SK-N-SH treated with all-trans-retinoic acid at 6 μM for 48 hours (cell line): ENCODE data around the gene NFIB.

Experiments
- SNAI2 ChIP-seq: fragments of 250-450 bp; sonication (Bioruptor Pico); IDR thresholded peaks from 2 replicates; pipeline ENCODE4 v1.5.0; 2020; ENCODE audit warnings: mild to moderate bottlenecking, moderate library complexity
- ZFP30 ChIP-seq: fragments of 450-650 bp; formaldehyde crosslinking; IDR thresholded peaks from 2 replicates; pipeline ENCODE4 v1.5.0; 2022; ENCODE audit warnings: mild to moderate bottlenecking, moderate library complexity
- TF ChIP-seq, protein P1 (sequence below): fragments of 250-450 bp; sonication (Bioruptor Pico); IDR thresholded peaks from 2 replicates; pipeline ENCODE4 v1.5.0; 2020; ENCODE audit warnings: mild to moderate bottlenecking, moderate library complexity

DNA sequence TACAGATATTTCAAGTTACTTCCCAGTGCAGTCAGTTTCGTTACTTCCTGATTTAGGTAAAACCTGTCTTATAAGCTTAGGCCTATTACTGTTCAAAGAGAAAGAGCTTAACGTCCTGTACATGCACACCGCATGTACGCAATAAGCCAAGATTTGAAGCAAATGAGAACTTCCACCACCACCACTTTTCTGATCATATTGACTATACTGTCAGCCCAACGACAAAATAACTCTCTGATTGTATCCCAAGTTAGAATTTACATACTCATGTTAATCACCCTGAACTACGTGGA lies 5.1 kb downstream of the NFIB start:
- TF ChIP-seq ZFP30 (CRISPR knock-in tag): no peak
- TF ChIP-seq, protein P1, sequence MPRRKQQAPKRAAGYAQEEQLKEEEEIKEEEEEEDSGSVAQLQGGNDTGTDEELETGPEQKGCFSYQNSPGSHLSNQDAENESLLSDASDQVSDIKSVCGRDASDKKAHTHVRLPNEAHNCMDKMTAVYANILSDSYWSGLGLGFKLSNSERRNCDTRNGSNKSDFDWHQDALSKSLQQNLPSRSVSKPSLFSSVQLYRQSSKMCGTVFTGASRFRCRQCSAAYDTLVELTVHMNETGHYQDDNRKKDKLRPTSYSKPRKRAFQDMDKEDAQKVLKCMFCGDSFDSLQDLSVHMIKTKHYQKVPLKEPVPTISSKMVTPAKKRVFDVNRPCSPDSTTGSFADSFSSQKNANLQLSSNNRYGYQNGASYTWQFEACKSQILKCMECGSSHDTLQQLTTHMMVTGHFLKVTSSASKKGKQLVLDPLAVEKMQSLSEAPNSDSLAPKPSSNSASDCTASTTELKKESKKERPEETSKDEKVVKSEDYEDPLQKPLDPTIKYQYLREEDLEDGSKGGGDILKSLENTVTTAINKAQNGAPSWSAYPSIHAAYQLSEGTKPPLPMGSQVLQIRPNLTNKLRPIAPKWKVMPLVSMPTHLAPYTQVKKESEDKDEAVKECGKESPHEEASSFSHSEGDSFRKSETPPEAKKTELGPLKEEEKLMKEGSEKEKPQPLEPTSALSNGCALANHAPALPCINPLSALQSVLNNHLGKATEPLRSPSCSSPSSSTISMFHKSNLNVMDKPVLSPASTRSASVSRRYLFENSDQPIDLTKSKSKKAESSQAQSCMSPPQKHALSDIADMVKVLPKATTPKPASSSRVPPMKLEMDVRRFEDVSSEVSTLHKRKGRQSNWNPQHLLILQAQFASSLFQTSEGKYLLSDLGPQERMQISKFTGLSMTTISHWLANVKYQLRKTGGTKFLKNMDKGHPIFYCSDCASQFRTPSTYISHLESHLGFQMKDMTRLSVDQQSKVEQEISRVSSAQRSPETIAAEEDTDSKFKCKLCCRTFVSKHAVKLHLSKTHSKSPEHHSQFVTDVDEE (CRISPR knock-in tag): no peak
- no peak for TF ChIP-seq SNAI2 (CRISPR knock-in tag)
